Gastroesophageal sphincter (tissue), 3 donors: ENCODE data around the gene LIMCH1.

Source experiments
- CTCF ChIP-seq, 4 experiments: fragments of 200-600 bp in 2 of 4; fragments of 450-650 bp in 2 of 4; sonication (generic) in 1 of 4; IDR thresholded peaks; one replicate each; pipeline ENCODE4 v1.5.1; 2017 to 2019; ENCODE audit warnings: antibody characterized with exemption in 4 of 4, mild to moderate bottlenecking in 2 of 4, moderate library complexity in 2 of 4
- EP300 ChIP-seq: sonication (generic); formaldehyde crosslinking; IDR thresholded peaks from one replicate; pipeline ENCODE4 v1.6.1; 2017; ENCODE audit warnings: antibody characterized with exemption, mild to moderate bottlenecking
- POLR2A ChIP-seq, 2 donors: fragments of 450-650 bp; IDR thresholded peaks; one replicate each; pipeline ENCODE4 v1.6.1; 2017; ENCODE audit warnings: antibody characterized with exemption in 2 of 2, mild to moderate bottlenecking in 2 of 2, moderate library complexity in 1 of 2
- POLR2AphosphoS5 ChIP-seq: sonication (generic); formaldehyde crosslinking; IDR thresholded peaks from one replicate; pipeline ENCODE4 v1.6.1; 2017; ENCODE audit warnings: antibody characterized with exemption

GRCh38 chr4:41692717-41693345 lies 154.9 kb downstream of the LIMCH1 start:
- peak; percentile 60 to 82 (median 62) for TF ChIP-seq CTCF (IDR thresholded peaks at IDR 0.05)
- no peak for TF ChIP-seq POLR2AphosphoS5
- TF ChIP-seq POLR2A (IDR thresholded peaks at IDR 0.05): no peak
- TF ChIP-seq EP300: no peak
